ENCODE results near the gene OSBPL1A. TPM values are rescaled to one million over a fixed set of nuclear protein-coding genes. Genes with fewer than 3 reads are reported as not detected.

OSBPL1A gene
- total RNA-seq, 1 donor from 2014 or later: 34.8 TPM

GRCh38 chr18:24266131-24266530, 131.5 kb downstream of the OSBPL1A start:
- DNase-seq: no peak

- DNase-seq: no peak
Observed at GRCh38 chr18:24265502-24266064, 132.0 kb downstream of the OSBPL1A start.

GRCh38 chr18:24263050-24263449, 134.6 kb downstream of the OSBPL1A start:
- no peak for DNase-seq

GRCh38 chr18:24262087-24262486, 135.5 kb downstream of the OSBPL1A start:
- no peak for DNase-seq

DNA sequence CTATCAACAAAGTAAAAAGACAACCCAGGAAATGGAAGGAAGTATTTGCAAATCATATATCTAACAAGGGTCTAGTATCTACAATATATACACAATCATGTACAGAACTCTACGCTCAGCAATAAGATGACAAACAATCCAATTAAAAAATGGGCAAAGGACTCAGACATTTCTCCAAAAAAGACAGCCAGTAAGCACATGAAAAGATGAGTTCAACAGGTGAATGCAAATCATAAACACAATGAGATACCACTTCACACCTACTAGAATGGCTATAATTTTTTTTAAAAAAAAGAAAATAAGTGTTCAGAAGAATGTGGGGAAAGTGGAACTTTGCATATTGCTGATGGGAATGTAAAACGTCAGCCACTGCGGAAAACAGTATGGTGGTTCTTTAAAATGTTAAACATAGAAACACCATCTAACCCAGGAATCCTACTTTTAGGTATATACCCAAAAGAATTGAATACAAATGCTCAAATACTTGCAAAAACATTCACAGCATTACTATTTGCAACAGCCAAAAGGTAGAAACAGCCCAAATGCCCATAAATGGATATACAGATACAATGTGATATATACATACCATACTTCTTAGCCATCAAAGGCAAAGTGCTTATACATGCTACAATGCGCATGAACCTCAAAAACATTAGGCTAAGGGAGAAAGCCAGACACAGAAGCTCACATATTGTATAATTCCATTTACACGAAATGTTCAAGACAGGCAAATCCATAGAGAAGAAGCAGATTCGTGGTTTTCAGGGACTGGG, 137.6 kb downstream of the OSBPL1A start:
- DNase-seq: no peak

DNA sequence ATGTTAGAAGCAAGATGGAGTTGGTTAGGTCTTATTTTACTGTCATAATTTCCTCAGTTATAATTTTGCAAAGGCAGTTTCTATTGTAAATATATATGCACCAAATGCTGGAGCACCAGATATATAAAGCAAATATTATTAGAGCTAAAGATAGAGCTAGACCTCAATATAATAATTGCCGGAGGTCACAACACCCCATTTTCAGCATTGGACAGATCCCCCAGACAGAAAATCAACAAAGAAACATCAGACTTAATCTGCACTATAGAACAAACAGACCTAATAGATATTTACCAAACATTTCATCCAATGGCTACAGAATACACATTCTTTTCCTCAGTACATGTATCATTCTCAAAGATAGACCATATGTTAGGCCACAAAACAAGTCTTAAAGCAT, 143.6 kb downstream of the OSBPL1A start:
- no peak for DNase-seq

DNA sequence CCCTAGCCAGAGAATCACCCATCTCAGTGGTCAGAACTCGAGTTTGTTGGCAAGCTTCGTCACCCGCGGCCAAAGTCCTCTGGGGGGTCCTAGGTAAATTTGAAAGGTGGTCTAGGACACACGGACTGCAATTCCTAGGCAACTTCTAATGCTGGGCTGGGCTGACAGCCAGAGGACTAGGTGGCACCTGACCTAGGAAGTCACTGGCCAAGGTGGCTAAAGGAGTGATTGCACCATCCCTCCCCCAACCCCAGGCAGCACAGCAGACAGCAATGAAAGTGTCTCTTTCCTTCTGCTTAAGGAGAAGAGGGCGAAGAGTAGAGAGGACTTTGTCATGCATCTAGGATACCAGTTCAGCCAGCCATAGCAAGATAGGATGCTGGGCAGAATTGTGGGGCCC, 147.9 kb downstream of the OSBPL1A start:
- DNase-seq: no peak

DNA sequence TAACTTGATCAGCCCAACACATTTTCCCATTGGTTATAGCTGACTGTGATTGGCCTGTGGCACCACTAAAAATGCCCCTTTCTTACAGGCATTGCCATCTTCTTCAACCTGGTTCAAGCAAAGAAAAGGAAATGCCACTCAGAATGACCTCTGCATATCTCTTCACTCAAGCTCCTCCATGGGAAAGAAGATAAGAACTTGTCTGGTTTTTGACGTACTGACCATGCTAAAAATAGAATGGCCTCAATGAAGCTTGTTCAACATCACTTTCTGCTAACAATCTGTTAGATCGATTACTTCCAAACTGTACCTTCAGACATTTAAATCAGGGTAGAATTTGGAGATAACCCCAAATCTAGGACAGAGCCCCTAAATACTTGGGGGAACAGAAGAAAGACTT, 149.3 kb downstream of the OSBPL1A start:
- no peak for DNase-seq

DNA sequence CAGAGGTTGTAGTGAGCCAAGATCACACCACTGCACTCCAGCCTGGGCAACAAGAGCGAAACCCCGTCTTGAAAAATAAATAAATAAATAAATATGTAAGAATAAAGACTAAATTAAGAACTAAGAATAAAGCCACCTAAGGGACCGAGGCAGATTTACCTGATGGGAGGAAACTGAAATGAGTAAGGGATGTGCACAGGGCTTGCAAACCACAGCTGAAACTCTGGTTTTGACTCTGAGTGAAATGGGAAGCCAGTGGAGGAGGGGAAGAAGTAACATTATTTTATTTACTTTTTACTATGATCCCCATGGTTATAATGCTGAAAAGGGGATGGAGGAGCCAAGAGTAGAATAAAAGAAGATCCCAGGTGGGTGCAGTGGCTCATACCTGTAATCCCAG, 151.5 kb downstream of the OSBPL1A start:
- DNase-seq: no peak

DNA sequence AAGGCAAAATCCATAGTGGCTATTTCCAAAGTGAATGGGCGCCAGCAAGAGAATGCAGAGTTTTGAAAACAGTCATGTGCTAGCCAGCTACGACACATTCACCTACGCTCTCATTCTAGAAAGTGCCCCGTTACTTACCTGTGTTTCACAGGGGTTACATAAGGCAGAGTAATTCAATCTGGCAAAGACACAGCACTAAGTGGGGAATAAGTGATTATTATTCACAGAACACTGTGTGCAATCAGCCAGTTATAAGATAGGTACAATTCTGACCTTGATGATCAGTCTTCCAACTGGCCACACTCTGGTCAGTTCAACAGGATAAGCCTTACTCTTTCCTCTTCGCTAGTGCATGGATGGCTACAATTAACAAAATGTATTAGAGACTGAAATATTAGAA, 152.9 kb downstream of the OSBPL1A start:
- no peak for DNase-seq

DNA sequence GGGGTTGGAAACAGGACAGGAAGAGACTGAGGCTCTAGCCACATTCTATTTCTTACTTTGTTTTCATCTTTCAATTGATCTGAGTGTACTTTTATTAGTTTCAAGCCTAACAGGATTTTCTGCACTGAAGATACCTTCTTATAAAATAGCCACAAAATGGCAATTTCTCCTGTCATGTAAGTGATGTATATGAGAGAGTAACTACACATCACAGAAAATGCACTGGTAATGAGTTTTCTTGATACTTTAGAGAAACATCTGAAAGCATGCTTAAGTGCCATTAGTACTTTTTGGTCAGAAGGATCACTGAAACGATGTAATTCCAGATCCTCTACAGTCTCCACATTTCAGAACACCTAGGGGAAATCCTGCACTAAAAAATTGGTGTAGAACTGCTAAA, 153.9 kb downstream of the OSBPL1A start:
- no peak for DNase-seq

GRCh38 chr18:24239341-24239740, 158.3 kb downstream of the OSBPL1A start:
- no peak for DNase-seq

- DNase-seq: no peak
Observed at GRCh38 chr18:24238387-24238786, 159.2 kb downstream of the OSBPL1A start.

GRCh38 chr18:24234850-24235418, 162.7 kb downstream of the OSBPL1A start:
- no peak for DNase-seq

- no peak for DNase-seq
Observed at GRCh38 chr18:24234330-24234729, 163.3 kb downstream of the OSBPL1A start.

- DNase-seq: no peak
Observed at GRCh38 chr18:24232800-24233199, 164.8 kb downstream of the OSBPL1A start.

DNA sequence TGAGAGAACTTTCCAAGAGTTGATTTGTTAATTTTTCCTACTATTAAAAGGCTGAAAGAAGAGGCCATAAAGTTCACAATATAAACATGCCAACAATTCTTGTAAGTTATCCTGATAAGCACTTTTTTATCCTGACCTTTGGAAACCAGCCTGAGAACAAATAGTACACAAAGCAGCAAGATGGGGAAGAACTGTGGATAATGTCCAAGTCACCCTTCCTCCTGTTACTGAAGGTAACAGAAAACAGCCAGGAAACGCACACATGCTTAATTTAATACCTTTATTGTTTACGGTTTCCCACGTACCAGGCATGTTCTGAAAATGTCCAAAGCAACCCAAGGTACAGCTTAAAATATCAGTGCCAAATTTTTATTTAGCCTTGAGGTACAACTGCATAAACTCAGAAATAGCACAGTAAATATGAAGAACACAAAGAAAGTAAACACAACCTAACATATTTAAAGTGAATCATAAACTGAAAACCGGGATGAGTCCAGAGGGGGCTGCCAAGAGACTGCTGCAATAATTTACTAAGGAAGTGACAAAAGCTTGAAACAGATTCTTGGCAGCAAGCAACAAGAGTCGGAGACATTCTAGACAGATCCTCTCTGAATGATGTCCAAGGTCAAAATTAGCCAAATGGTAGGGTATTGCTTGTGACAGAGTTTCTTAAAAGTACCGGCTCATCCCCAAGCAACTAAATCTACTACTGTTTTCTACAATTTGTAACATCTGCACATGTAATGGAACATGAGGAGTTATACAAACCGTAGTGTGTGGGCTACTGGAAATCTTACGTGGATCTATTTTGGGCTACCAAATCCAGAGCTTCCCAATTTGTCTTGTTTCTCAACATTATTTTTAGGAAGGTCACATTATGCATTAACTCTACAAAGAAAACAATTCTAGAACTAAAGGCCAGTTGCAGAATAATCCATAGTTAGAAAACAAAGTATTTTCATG, 165.6 kb downstream of the OSBPL1A start:
- peak; percentile 70 for DNase-seq

GRCh38 chr18:24230766-24231165, 166.9 kb downstream of the OSBPL1A start:
- no peak for DNase-seq

DNA sequence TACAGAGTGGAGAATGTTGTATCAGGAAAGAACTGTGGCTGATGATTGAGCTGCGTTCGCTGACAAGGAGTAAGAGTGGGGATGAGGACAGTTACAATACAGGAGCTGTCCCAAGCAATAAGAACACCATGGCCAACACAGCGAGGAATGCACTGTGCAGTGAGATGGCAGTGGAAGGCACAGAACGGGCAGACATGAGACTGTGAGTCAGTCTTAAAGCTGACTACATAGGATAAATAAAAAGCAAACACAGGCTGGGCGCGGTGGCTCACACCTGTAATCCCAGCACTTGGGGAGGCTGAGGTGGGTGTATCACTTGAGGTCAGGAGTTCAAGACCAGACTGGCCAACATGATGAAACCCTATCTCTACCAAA, 169.0 kb downstream of the OSBPL1A start:
- DNase-seq: no peak

- DNase-seq: no peak
Observed at GRCh38 chr18:24227977-24228666, 169.5 kb downstream of the OSBPL1A start.

GRCh38 chr18:24220318-24220688, 177.3 kb downstream of the OSBPL1A start:
- no peak for DNase-seq
